8988T (cell line): ENCODE data around the gene HES4.

Experiments
- DNase-seq: peaks from one replicate; pipeline ENCODE4 v3.0.0; 2011

The HES4 gene

GRCh38 chr1:965526-966134 lies 34.3 kb downstream of the HES4 start:
- DNase-seq, result no peak

GRCh38 chr1:964691-965525 lies 35.0 kb downstream of the HES4 start:
- DNase-seq, result no peak

DNA sequence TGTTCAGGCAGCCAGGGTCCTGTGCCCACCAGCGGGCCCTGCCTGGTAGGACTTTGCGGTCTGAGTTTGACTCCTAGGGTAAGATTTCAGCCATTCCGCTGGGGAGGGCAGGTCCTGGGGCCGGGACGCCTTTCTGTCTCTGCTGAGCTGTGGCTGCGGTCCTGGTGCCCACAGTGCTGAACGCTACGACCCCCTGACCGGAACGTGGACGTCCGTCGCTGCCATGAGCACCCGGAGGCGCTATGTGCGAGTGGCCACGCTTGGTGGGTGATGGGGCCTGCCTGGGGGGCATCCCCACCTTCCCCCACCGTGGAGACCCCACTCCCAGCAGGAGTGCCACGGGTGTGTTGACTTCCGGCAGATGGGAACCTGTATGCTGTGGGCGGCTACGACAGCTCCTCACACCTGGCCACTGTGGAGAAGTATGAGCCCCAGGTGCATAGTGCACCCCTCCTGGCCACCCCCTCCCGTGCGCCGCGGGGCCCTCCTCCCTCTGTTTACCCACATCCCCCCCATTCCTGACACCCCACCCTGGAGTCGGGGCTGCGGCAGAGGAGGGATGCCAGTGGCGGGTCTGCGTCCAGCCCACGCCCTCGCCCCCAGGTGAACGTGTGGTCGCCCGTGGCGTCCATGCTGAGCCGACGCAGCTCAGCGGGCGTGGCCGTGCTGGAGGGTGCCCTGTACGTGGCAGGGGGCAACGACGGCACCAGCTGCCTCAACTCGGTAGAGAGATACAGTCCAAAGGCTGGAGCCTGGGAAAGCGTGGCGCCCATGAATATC lies 36.0 kb downstream of the HES4 start:
- no peak for DNase-seq

GRCh38 chr1:963301-963651 lies 36.6 kb downstream of the HES4 start:
- DNase-seq, result no peak

DNA sequence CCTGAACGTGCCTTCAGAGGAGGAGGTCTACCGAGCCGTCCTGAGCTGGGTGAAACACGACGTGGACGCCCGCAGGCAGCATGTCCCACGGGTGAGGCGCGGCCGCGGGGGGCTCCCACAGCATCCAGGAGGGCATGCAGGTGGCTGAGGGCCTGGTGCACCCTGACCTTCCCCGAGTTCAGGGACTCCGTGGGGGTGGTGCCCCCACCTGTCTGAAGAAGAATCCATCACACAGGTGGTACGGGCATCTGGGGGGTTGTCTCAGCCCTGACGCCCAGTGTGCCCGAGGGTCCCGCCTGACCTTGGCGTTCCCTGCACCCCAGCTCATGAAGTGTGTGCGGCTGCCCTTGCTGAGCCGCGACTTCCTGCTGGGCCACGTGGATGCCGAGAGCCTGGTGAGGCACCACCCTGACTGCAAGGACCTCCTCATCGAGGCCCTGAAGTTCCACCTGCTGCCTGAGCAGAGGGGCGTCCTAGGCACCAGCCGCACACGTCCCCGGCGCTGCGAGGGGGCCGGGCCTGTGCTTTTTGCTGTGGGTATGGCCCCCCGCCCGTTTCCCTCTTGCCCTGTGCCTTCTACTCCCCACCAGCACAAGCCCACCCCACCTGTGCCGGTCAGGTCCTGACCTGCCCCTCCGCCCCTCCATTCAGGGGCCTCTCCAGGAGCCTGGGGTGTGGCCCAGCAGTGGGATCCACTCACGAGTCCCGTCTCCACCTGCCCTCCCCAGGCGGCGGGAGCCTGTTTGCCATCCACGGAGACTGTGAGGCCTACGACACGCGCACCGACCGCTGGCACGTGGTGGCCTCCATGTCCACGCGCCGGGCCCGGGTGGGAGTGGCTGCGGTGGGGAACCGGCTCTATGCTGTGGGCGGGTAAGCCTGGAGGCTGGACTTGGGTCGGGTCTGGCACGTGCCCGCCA lies 37.3 kb downstream of the HES4 start:
- no peak for DNase-seq

- DNase-seq, result peak; percentile 77
These were observed 38.7 kb downstream of the HES4 start for GRCh38 chr1:961132-961669.

- peak; percentile 91 for DNase-seq
These were observed 39.4 kb downstream of the HES4 start, which contains the start of gene KLHL17 for GRCh38 chr1:960363-961131. Gene KLHL17, plus strand, starts transcription at chr1:960584. Its CDS starts 110 bp downstream, at chr1:960694.

- DNase-seq, result no peak
These were observed 40.0 kb downstream of the HES4 start for GRCh38 chr1:959731-960362.

DNA sequence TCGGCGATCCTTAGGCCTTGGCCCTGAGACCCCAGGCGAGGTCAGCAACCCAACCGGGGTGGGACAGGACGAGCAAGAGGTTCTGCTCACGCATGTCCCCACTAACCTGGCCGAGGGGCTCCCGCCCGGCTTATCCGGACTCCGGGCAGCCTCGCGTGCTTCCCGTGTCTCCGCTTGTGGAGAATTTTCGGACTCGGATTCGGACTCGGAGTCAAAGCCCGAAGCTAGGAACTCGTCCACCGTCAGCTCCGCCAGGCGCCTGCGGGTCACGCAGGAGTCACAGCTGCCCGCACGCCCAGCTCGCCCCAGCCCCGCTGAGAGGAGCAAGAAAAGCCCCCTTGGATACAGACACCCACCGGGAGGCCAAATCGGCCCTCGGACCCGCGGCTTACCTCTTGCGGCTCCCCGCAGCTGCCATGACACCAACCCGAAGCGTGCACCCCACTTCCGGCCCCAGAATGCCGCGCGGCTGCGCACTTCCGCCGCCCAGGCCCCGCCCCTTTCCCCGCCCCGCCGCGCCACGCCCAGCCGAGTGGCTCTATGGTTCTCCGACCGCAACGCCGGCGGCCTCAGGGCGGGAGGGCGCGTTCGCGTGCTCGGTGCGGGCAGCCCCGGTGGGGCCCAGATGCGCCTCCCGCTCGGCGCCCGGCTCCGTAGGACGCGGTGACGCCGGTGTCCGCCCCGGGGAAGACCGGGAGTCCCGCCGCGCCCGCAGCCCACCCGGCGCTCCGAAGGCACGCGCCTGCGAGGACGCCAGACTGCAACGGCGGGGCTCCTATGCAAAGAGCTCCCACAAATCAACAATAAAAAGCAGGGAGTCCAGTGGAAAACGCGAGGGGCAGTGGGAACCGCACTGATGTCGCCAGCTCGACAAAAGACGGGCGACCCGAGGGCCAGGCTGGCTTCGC lies 40.8 kb downstream of the HES4 start, which contains the start of gene NOC2L:
Gene NOC2L, minus strand, starts transcription at position 434 of the 908 bp plus-strand sequence. Its CDS starts 16 bp downstream, at position 418.
- peak; percentile 72 for DNase-seq

- DNase-seq, result no peak
These were observed 43.3 kb downstream of the HES4 start for GRCh38 chr1:956636-957035.

- DNase-seq, result no peak
These were observed 44.4 kb downstream of the HES4 start for GRCh38 chr1:955474-955873.

- DNase-seq, result no peak
These were observed 45.0 kb downstream of the HES4 start for GRCh38 chr1:954927-955326.

DNA sequence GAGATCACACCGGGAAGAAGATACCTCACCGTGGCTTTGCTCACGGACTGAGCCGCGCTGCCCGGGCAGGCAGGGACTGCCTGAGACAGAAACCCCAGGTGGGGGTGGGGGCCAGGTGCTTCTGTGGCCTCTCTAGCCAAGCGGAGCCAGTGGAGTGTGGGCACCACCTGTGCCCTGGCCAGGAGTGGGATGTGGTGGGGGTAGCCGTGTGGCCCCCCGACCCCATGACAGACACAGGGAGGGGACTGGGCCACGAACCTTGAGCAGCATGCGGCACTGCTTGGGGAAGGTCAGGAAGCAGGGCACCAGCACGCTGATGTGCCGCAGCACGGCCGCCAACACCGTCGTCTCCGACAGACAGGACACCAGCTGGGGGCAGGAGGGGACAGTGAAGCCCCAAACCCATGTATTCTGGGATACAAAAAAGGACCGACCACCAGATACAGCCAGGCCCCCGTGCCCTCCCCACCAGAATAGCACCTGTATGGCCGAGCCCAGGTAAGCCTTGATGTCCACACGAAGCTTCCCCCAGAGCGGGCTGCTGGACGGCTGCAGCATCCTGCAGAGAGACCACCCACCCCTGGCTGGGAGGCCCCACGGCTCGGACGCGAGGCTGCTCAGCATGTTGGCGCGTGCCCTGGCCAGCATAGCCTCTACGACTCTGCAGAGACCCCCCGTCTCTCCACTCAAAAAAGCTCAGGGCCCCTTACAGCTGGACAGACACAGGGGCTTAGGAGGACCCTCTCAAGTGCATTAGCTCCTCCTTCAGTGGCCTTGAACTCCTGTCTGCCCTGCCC lies 46.2 kb downstream of the HES4 start:
- no peak for DNase-seq

GRCh38 chr1:952603-953002 lies 47.3 kb downstream of the HES4 start:
- no peak for DNase-seq

DNA sequence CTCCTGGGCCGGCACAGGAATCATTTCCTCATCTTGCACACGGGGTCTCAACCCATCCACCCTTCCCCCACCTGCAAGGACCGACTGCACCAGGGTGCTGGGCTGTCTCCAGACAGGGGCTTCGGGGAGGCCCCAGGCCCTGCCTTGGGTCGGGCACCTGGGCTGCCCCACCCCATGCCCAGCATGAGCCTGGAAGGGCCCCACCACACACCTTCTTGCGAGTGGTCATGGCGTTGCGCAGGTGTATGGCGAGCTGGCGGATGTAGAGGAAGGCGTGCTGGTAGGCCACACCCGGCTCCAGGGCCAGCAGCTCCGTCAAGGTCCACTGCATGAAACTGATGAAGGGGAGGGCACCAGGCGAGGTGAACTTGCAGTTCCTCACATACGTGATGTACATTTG lies 47.7 kb downstream of the HES4 start:
- no peak for DNase-seq

GRCh38 chr1:951364-951763 lies 48.5 kb downstream of the HES4 start:
- DNase-seq, result no peak

GRCh38 chr1:950881-951280 lies 49.0 kb downstream of the HES4 start:
- no peak for DNase-seq

GRCh38 chr1:950268-950667 lies 49.6 kb downstream of the HES4 start:
- DNase-seq, result no peak
